Ascending aorta (tissue), 2 donors: ENCODE results near the gene TM4SF18. TPM values are rescaled to one million over a fixed set of nuclear protein-coding genes. Genes with fewer than 3 reads are reported as not detected.

Experiments used
- DNase-seq, 2 donors: peaks; one replicate each; pipeline ENCODE4 v3.0.0-alpha.2; 2019; ENCODE audit warnings: low spot score in 2 of 2
- H3K27ac ChIP-seq, 2 donors: fragments of 200-600 bp; sonication (generic); one replicate each; pipeline ENCODE4 v1.5.1; 2016 to 2017; ENCODE audit warnings: mild to moderate bottlenecking in 1 of 2
- H3K27me3 ChIP-seq: fragments of 200-600 bp; sonication (generic); one replicate; pipeline ENCODE4 v1.5.1; 2017
- H3K36me3 ChIP-seq, 2 donors: fragments of 200-600 bp; sonication (generic); one replicate each; pipeline ENCODE4 v1.5.1; 2016
- H3K4me1 ChIP-seq, 2 donors: fragments of 200-600 bp; sonication (generic); one replicate each; pipeline ENCODE4 v1.5.1; 2016 to 2017; ENCODE audit warnings: mild to moderate bottlenecking in 1 of 2
- H3K4me3 ChIP-seq, 2 donors: fragments of 200-600 bp; sonication (generic); one replicate each; pipeline ENCODE4 v1.5.1; 2016 to 2017; ENCODE audit warnings: mild to moderate bottlenecking in 1 of 2
- H3K9me3 ChIP-seq, 2 donors: fragments of 200-600 bp; sonication (generic); one replicate each; pipeline ENCODE4 v1.5.1; 2016
- CTCF ChIP-seq, 3 experiments: fragments of 200-600 bp in 2 of 3; fragments of 450-650 bp in 1 of 3; sonication (generic) in 2 of 3; IDR thresholded peaks; one replicate each; pipeline ENCODE4 v1.5.1; 2016 to 2019; ENCODE audit warnings: antibody characterized with exemption in 3 of 3, mild to moderate bottlenecking in 1 of 3, moderate library complexity in 1 of 3
- intact Hi-C: fragments of 100-400 bp; cut with DNase I; formaldehyde crosslinking; loops from one replicate; pipeline ENCODE4 v1.15.1; 2023
- total RNA-seq: library from RNA; depleted of rRNA; stranded (reverse); fragments of >200 nt; gene quantifications from one replicate; pipeline ENCODE4 v1.1.0, GENCODE V29; 2016

The TM4SF18 gene
- total RNA-seq, 1 donor from 2014 or later = 6.2 TPM

- Histone ChIP-seq H3K27ac (no peak overlapping the region), H3K9me3 (no peaks in the 10 kb centered on the region), H3K4me3 (no peak overlapping the region), H3K4me1 (no peaks in the 10 kb centered on the region), H3K36me3 (no peaks in the 10 kb centered on the region), H3K27me3 (no peaks in the 10 kb centered on the region)
- intact Hi-C loops = no loop called here
- DNase-seq = no peak
- TF ChIP-seq CTCF (IDR thresholded peaks at IDR 0.05) = no peak
Observed at GRCh38 chr3:149282322-149282721, 51.1 kb downstream of the TM4SF18 start.

- no peak for DNase-seq
- no peaks in the 10 kb centered on the region for H3K27me3 ChIP-seq
- no peaks in the 10 kb centered on the region for H3K36me3 ChIP-seq
- no peak overlapping the region for H3K4me3 ChIP-seq
- H3K9me3 ChIP-seq = no peaks in the 10 kb centered on the region
- H3K27ac ChIP-seq = no peak overlapping the region
- H3K4me1 ChIP-seq = no peaks in the 10 kb centered on the region
- TF ChIP-seq CTCF (IDR thresholded peaks at IDR 0.05) = no peak
- intact Hi-C loops = no loop called here
Observed at GRCh38 chr3:149280671-149281349, 52.6 kb downstream of the TM4SF18 start.

- no peak for DNase-seq
- Histone ChIP-seq H3K4me1 (no peaks in the 10 kb centered on the region), H3K4me3 (no peak overlapping the region), H3K27ac (no peak overlapping the region), H3K9me3 (no peaks in the 10 kb centered on the region), H3K27me3 (no peaks in the 10 kb centered on the region), H3K36me3 (no peaks in the 10 kb centered on the region)
- intact Hi-C loops = loop anchor here (5.0 kb wide), 1 partner anchor 213 kb away; no protein-coding TSS in a partner anchor
- TF ChIP-seq CTCF (IDR thresholded peaks at IDR 0.05) = no peak
Observed at GRCh38 chr3:149278911-149279310, 54.5 kb downstream of the TM4SF18 start.

- Histone ChIP-seq H3K9me3 (no peaks in the 10 kb centered on the region), H3K27ac (no peak overlapping the region), H3K36me3 (no peaks in the 10 kb centered on the region), H3K4me3 (no peak overlapping the region), H3K4me1 (peaks cover 0 to 3% of the 10 kb centered on the region in 2 donors), H3K27me3 (no peaks in the 10 kb centered on the region)
- intact Hi-C loops = loop anchor here (5.0 kb wide), 1 partner anchor 215 kb away; no protein-coding TSS in a partner anchor
- TF ChIP-seq CTCF (IDR thresholded peaks at IDR 0.05) = no peak
- no peak for DNase-seq
Observed at GRCh38 chr3:149277331-149277813, 56.1 kb downstream of the TM4SF18 start.

- Histone ChIP-seq H3K9me3 (no peaks in the 10 kb centered on the region), H3K27ac (no peak overlapping the region), H3K36me3 (no peaks in the 10 kb centered on the region), H3K4me3 (no peak overlapping the region), H3K27me3 (no peaks in the 10 kb centered on the region), H3K4me1 (peaks cover 0 to 3% of the 10 kb centered on the region in 2 donors)
- intact Hi-C loops = loop anchor here (5.0 kb wide), 1 partner anchor 216 kb away; no protein-coding TSS in a partner anchor
- TF ChIP-seq CTCF (IDR thresholded peaks at IDR 0.05) = no peak
- DNase-seq = no peak
Observed at GRCh38 chr3:149276619-149277018, 56.8 kb downstream of the TM4SF18 start.
